ENCODE measurements around the gene FOXN1. TPM values are rescaled to one million over a fixed set of nuclear protein-coding genes. Genes with fewer than 3 reads are reported as not detected.
A peak's percentile ranks its signal among the peaks of the same experiment; 100 is the strongest.

The FOXN1 gene
- total RNA-seq, 2 experiments from 2014 or later, result not detected

DNA sequence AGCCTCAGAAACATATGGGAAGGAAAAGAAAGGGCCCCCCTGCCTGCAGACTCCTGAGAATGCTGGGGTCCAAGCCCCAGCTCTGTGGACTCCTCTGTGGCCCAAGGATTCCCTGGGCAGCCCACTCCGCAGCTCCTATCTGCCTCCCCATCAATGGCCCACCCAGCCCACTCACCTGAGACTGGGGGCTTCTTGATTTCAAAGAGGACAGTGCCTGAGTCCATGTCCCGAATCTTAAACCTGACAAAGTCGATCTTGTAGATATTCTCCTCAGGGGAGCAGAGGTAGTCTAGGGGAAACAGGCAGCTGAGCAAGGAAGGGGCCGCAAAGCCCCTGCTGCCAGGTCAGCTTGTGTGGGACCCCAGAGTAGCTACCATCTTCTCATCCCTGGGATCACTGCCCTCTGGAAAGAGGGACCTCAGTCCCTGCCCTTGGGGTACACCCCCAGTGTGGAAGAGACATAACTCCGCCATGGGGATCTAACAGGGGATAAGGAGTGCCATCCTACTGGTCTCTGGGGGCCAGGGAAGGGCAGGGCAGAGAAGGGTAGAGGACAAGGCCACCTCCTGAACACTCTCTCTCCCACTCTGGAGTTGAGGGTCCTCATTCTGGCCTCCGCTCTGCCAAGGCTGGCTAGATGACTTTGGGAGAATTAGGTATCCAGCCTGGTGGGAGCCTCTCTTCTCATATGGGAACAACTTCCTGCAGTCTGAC lies 42.4 kb downstream of the FOXN1 start:
- no peak for DNase-seq
- H3K4me1 Mint-ChIP-seq (ENCODE audit: low read depth), result peaks cover 49% of the 10 kb centered on the region
- H3K27me3 Mint-ChIP-seq, result no peaks in the 10 kb centered on the region
- H3K4me3 Mint-ChIP-seq, result no peak overlapping the region
- CTCF ChIA-PET, result interaction anchor here (1.0 to 5.2 kb wide), 14 partner anchors 8 to 132 kb away, joined by 3 to 53 read pairs (median 8); partner anchors contain the start of genes ALDOC and PIGS
- no peaks in the 10 kb centered on the region for H3K9me3 Mint-ChIP-seq
- H3K27ac Mint-ChIP-seq, result peak overlapping the region; percentile 90
- H3K36me3 Mint-ChIP-seq, result peaks cover 5% of the 10 kb centered on the region
- intact Hi-C loops (cut with micrococcal nuclease), result loop anchor here (1.0 to 10.0 kb wide), 6 partner anchors 31 to 194 kb away; partner anchors contain the start of genes POLDIP2, RSKR and SPAG5
- POLR2A ChIA-PET, result interaction anchor here (0.8 to 1.8 kb wide), 4 partner anchors 11 to 51 kb away, joined by 3 to 7 read pairs (median 4); partner anchors contain the start of genes ALDOC and PIGS

DNA sequence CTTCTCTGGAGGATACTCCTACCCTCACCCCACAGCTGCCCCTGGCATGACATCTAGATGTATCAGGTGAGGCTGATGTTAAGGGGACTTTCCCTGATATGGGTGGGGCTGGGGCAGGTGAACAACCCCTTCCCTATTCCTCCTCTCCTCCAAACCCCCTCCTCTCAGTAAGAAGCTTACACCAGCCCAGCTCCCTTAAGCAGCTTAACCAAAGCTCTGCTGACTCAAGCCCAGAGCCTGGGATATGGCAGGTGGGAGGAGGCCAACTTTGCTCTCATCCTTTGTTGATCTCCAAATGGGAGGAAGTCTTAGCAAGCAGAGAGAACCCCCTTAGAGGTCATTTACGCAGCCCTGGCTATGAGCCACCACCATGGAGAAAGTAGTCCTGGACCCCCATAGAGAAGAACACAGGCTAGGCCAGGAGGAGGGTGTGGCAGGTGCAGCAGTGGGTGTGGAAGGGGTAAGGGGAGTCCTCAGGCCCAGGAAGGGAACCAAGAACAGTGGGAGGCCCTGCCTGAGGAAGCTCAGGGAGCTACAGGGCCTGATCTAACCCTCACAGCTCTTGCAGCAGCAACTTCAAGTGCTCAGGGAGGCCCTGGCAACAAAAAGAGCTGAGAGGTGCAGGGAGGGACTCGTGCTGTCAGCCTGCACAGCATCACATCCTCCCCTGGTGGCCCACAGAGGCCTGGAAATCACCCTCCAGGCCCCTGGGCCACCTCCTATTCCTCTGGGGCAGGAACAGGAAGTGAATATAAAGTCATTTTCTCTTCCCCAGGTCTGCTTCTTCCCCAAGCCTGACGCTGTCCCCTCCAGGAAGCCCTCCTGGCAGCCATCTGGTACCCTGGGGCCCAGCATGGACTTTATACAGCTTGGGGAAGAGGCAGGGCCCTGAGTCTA lies 43.3 kb downstream of the FOXN1 start:
- POLR2A ChIA-PET, result interaction anchor here (0.8 to 2.1 kb wide), 7 partner anchors 10 to 166 kb away, joined by 3 to 11 read pairs (median 5); partner anchors contain the start of gene PIGS
- Mint-ChIP-seq H3K9me3 (no peaks in the 10 kb centered on the region), H3K27me3 (no peaks in the 10 kb centered on the region), H3K4me3 (peak overlapping the region; percentile 30), H3K4me1 (ENCODE audit: low read depth) (peaks cover 49% of the 10 kb centered on the region), H3K27ac (peak overlapping the region; percentile 90), H3K36me3 (peaks cover 13% of the 10 kb centered on the region)
- intact Hi-C loops (cut with micrococcal nuclease), result loop anchor here (1.0 to 10.0 kb wide), 6 partner anchors 30 to 195 kb away; partner anchors contain the start of genes POLDIP2, RSKR and SPAG5
- peak; percentile 86 for DNase-seq
- CTCF ChIA-PET, result interaction anchor here (1.0 to 5.2 kb wide), 15 partner anchors 9 to 128 kb away, joined by 3 to 53 read pairs (median 9); partner anchors contain the start of genes ALDOC and PIGS

DNA sequence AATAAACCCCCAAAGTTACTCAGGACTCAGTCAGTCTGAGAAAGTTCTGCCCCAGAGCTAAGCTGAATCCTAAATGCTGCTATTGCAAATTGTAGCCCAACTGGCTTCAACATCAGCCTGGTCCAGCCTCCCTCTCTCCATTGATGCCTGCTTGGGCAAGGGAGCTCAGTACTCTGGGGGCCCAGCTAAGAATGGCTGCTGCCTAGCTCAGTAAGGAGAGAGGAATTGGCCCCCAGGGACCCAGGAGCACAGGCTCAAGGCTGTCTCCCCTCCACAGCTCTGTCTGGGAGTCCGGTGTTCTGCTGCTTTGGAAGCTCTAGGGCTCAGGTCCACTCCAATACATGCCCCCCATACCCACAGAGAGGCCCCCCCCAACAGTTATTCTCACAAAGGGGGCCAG lies 44.7 kb downstream of the FOXN1 start:
- ChIA-PET CTCF (interaction anchor here (1.1 to 5.2 kb wide), 6 partner anchors 9 to 49 kb away, joined by 4 to 53 read pairs (median 8); partner anchors contain the start of gene PIGS), POLR2A (interaction anchor here (0.8 to 2.1 kb wide), 5 partner anchors 21 to 49 kb away, joined by 3 to 11 read pairs (median 4); partner anchors contain the start of gene PIGS)
- intact Hi-C loops (cut with micrococcal nuclease), result no loop called here
- Mint-ChIP-seq H3K4me3 (peak overlapping the region; percentile 88), H3K36me3 (peaks cover 20% of the 10 kb centered on the region), H3K27me3 (no peaks in the 10 kb centered on the region), H3K9me3 (no peaks in the 10 kb centered on the region), H3K27ac (peak overlapping the region; percentile 90), H3K4me1 (ENCODE audit: low read depth) (peaks cover 49% of the 10 kb centered on the region)
- DNase-seq, result no peak

DNA sequence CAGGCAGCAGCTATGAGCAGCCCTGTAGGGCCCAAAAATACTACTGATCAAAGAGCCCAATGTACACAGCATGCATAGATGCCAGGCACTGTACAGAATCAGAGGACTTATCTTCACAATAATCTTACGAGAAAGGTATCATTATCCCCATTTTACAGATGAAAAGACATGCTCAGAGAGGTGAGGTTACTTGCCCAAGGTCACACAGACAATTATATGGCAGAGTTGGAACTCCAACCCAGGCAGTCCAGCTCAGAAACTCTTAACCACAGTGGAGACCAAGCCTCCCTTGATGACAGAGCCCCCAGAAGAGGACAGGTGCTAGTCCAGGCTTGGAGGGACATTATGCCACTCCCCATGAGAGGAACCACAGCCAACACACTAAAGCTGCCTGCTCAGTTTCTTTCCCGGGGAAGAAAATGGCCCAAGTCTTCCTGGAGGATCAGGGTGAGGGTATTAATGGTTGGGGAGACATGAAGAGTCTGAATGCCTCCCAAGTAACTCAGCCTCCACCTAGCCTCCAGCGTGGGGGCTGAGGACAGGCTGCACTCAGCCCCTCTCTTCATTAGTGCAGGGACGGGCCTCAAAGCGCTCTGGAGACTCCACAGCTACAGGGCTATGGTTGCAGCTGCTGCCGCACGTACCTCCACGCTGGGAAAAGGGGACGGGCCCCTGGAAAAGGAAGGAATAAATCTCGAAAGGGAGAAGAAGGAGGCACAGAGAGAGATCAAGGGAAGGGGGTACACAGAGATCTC lies 45.5 kb downstream of the FOXN1 start:
- DNase-seq, result no peak
- intact Hi-C loops (cut with micrococcal nuclease), result loop anchor here (2.0 kb wide), 1 partner anchor 19 kb away; the partner anchor contains the start of gene PIGS
- H3K9me3 Mint-ChIP-seq, result no peaks in the 10 kb centered on the region
- H3K4me1 Mint-ChIP-seq (ENCODE audit: low read depth), result peaks cover 49% of the 10 kb centered on the region
- H3K27me3 Mint-ChIP-seq, result no peaks in the 10 kb centered on the region
- peaks cover 26% of the 10 kb centered on the region for H3K36me3 Mint-ChIP-seq
- H3K27ac Mint-ChIP-seq, result peak overlapping the region; percentile 65
- ChIA-PET POLR2A (interaction anchor here (0.6 to 2.0 kb wide), 5 partner anchors 20 to 109 kb away, joined by 3 to 11 read pairs (median 3); partner anchors contain the start of gene PIGS), CTCF (interaction anchor here (1.1 to 3.3 kb wide), 5 partner anchors 8 to 48 kb away, joined by 4 to 16 read pairs (median 4); partner anchors contain the start of gene PIGS)
- peak overlapping the region; percentile 88 for H3K4me3 Mint-ChIP-seq

DNA sequence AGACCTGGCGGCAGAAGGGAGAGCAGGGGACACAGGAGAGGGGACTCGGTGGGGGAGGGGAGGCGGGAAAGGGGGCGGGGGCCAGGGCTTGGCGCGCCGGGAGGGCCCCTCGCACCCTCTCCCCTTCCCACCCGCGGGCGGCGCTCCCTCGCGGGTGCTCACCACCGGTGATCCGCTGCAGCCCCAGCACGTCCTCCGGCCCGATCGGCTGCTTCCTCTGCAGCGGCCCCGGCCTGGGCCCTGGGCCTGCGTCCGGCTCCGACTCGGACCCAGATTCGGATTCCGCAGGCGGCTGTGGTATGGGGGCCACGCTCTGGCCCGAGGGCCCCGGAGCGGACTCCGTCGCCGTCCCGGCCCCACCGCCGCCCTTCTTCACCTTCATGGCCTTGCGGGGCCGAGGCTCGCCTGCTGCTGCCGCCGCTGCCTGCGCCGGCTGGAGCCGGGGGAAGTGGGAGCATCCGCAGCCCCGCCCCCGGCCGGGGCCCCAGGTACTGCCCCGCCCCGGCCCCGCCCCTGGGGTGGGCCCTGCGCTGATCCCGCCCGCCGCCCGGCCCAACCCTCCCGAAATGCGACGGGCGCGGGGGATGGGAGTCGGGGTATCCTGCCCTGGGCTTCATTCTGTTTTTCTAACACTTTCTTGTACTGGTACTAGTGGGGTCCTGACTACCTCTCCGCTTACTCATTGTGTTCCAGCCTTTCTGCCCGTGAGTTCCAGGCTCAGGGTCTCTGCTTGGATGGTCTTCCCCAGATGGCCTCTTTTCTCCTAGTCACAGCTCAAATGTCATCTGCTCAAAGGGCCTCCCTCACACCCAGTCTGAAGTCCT lies 46.2 kb downstream of the FOXN1 start, which contains the start of gene UNC119:
Gene UNC119, minus strand, starts transcription at position 449 of the 824 bp plus-strand sequence. Its CDS starts 67 bp downstream, at position 382.
- Mint-ChIP-seq H3K36me3 (peaks cover 32% of the 10 kb centered on the region), H3K4me1 (ENCODE audit: low read depth) (peaks cover 49% of the 10 kb centered on the region), H3K27me3 (no peaks in the 10 kb centered on the region), H3K27ac (peak within 1 kb of the TSS; percentile 65), H3K9me3 (no peaks in the 10 kb centered on the region), H3K4me3 (peak within 1 kb of the TSS; percentile 88)
- DNase-seq, result peak; percentile 88
- intact Hi-C loops (cut with micrococcal nuclease), result loop anchor here (2.0 kb wide), 1 partner anchor 18 kb away; the partner anchor contains the start of gene PIGS
- POLR2A ChIA-PET, result interaction anchor here (1.3 kb wide), 1 partner anchor 19 kb away, joined by 5 read pairs; the partner anchor contains the start of gene PIGS
- CTCF ChIA-PET, result interaction anchor here (1.0 to 1.6 kb wide), 4 partner anchors 11 to 48 kb away, joined by 3 to 4 read pairs (median 4); partner anchors contain the start of gene PIGS

DNA sequence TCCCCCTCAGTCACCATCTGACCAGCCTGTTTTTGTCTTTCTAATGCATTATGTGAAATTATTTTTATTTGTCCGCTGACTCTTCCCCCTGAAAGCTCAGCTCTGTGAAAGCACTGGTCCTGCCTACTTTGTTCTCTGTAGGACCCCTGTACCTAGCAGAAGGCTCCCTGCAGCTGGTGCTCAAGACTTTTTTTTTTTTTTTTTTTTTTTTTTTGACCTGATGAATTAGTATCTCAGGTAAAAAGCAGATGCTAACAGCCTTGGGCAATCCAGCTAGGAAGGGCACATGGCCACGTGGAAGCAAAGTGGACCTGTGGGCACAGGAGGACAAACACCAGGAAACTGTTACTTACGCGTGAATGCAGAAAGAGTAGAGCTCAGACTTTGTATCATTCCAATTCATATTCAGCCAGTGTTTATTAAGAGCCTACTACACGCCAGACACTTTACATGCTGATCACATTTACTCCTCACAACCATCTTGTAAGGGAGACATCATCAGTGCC lies 46.9 kb downstream of the FOXN1 start:
- DNase-seq, result no peak
- peaks cover 48% of the 10 kb centered on the region for H3K4me1 Mint-ChIP-seq (ENCODE audit: low read depth)
- H3K27ac Mint-ChIP-seq, result no peak overlapping the region
- ChIA-PET CTCF (interaction anchor here (0.6 to 1.6 kb wide), 4 partner anchors 12 to 47 kb away, joined by 3 to 4 read pairs (median 3); partner anchors contain the start of gene PIGS), POLR2A (interaction anchor here (0.6 to 1.3 kb wide), 2 partner anchors 19 to 1630 kb away, joined by 3 to 5 read pairs; partner anchors contain the start of gene PIGS)
- peaks cover 35% of the 10 kb centered on the region for H3K36me3 Mint-ChIP-seq
- intact Hi-C loops (cut with micrococcal nuclease), result loop anchor here (2.0 kb wide), 1 partner anchor 18 kb away; the partner anchor contains the start of gene PIGS
- no peaks in the 10 kb centered on the region for H3K27me3 Mint-ChIP-seq
- peak overlapping the region; percentile 72 for H3K4me3 Mint-ChIP-seq
- no peaks in the 10 kb centered on the region for H3K9me3 Mint-ChIP-seq

DNA sequence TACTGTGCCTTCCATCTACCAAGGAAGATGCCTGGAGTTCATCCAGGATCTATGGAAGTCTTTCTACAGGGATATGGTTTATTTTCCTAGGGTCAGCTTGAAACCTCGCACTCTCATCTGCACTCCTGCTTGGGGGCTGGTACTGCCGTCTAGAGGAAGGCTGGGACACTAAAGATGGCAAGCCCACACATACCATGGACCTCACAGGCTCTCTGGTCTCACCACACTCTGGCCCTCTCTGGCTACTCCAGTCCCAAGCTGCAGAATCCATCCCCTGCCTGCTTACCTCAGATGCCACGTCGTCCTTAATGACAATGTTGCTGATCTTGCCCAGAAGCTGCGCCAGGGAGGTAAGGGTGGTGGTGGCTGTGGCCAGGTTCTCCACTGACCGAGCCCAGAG lies 48.4 kb downstream of the FOXN1 start:
- Mint-ChIP-seq H3K27me3 (no peaks in the 10 kb centered on the region), H3K27ac (no peak overlapping the region), H3K36me3 (peaks cover 39% of the 10 kb centered on the region), H3K4me1 (ENCODE audit: low read depth) (peaks cover 33% of the 10 kb centered on the region), H3K4me3 (no peak overlapping the region), H3K9me3 (no peaks in the 10 kb centered on the region)
- no peak for DNase-seq
- intact Hi-C loops (cut with micrococcal nuclease), result no loop called here
- ChIA-PET CTCF (interaction anchor here (0.8 kb wide), 1 partner anchor 21 kb away, joined by 3 read pairs; no protein-coding TSS in a partner anchor), POLR2A (no interaction called here)

DNA sequence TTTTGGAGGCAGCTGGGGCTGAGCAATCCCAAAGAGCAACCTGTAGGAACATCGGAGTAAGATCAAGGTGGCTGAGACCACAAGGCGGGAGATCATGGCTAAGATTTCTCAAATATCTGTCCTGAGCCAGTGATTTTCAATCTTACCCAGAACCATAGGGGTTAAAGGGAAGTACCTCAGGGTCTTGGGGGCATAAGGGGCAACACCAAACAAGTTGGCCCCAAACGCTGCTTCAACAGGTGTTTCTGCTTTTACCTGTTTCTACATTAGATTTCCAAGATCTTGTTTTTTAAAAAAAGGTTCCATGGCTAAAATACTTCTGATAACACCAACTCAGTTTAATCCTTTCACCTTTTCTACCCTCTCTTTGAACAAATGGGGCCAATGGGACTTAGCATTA lies 48.9 kb downstream of the FOXN1 start:
- H3K36me3 Mint-ChIP-seq, result peaks cover 43% of the 10 kb centered on the region
- CTCF ChIA-PET, result interaction anchor here (0.8 kb wide), 1 partner anchor 20 kb away, joined by 3 read pairs; no protein-coding TSS in a partner anchor
- H3K9me3 Mint-ChIP-seq, result no peaks in the 10 kb centered on the region
- H3K27ac Mint-ChIP-seq, result no peak overlapping the region
- POLR2A ChIA-PET, result no interaction called here
- peaks cover 28% of the 10 kb centered on the region for H3K4me1 Mint-ChIP-seq (ENCODE audit: low read depth)
- H3K4me3 Mint-ChIP-seq, result no peak overlapping the region
- no peaks in the 10 kb centered on the region for H3K27me3 Mint-ChIP-seq
- intact Hi-C loops (cut with micrococcal nuclease), result no loop called here
- no peak for DNase-seq

DNA sequence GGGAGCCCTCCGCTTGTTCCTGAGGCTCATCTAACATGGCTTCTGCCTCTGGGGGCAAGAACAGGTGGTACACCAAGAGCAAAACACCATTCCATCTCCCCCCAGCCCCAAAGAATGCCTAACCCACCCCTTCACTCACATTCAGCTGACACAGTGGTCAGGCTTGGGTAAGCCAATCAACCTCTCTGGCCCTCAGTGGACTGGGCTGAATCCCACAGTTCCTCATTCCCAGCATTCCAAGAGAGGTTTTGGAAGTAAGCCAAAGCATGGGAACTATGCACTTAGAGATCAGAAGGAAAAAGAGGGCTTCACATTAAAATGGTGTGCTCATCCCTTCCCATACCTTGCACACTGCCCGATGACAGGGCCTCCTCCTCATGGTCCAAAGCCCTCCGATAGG lies 57.3 kb downstream of the FOXN1 start:
- CTCF ChIA-PET, result no interaction called here
- intact Hi-C loops (cut with micrococcal nuclease), result no loop called here
- POLR2A ChIA-PET, result no interaction called here
- peaks cover 19% of the 10 kb centered on the region for H3K4me1 Mint-ChIP-seq (ENCODE audit: low read depth)
- peaks cover 32% of the 10 kb centered on the region for H3K36me3 Mint-ChIP-seq
- DNase-seq, result no peak
- no peaks in the 10 kb centered on the region for H3K9me3 Mint-ChIP-seq
- no peaks in the 10 kb centered on the region for H3K27me3 Mint-ChIP-seq
- H3K27ac Mint-ChIP-seq, result no peak overlapping the region
- no peak overlapping the region for H3K4me3 Mint-ChIP-seq

DNA sequence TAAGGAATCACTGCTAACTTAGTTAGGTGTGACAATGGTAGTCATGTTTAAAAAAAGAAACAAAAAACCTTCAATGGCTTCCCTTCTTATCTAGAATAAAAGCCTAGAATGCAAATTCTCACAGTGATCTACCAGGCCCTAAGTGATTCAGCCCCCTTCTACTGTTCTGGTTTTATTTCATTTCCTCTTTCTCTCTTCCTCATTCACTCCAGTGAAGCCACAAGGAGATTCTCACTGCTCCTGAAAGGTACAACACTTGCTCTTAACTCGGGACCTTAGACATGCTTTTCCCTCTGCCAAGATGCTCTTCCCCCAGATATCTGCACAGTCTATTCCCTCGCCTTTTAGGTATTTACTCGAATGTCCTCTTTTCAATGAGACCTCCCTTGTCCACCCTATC lies 61.5 kb downstream of the FOXN1 start:
- Mint-ChIP-seq H3K4me3 (no peak overlapping the region), H3K27me3 (no peaks in the 10 kb centered on the region), H3K4me1 (ENCODE audit: low read depth) (peaks cover 47% of the 10 kb centered on the region), H3K9me3 (no peaks in the 10 kb centered on the region), H3K36me3 (peaks cover 29% of the 10 kb centered on the region), H3K27ac (peak overlapping the region; percentile 34)
- CTCF ChIA-PET, result interaction anchor here (6.4 kb wide), 1 partner anchor 19 kb away, joined by 53 read pairs; no protein-coding TSS in a partner anchor
- no peak for DNase-seq
- intact Hi-C loops (cut with micrococcal nuclease), result no loop called here
- POLR2A ChIA-PET, result interaction anchor here (1.0 kb wide), 1 partner anchor 55 kb away, joined by 3 read pairs; no protein-coding TSS in a partner anchor

Data from activated CD4-positive, alpha-beta memory T cell treated with anti-CD3 and anti-CD28 coated beads for 36 hours (primary cell).